Esophagus muscularis mucosa (tissue), 3 donors: ENCODE data around the gene SFRP5.

Source experiments
- EP300 ChIP-seq: sonication (generic); formaldehyde crosslinking; IDR thresholded peaks from one replicate; pipeline ENCODE4 v1.6.1; 2017; ENCODE audit warnings: antibody characterized with exemption
- TF ChIP-seq, protein P1 (sequence below), 3 experiments: fragments of 200-600 bp in 2 of 3; fragments of 450-650 bp in 1 of 3; sonication (generic) in 2 of 3; IDR thresholded peaks; one replicate each; pipeline ENCODE4 v1.5.1; 2017 to 2019; ENCODE audit warnings: antibody characterized with exemption in 3 of 3, mild to moderate bottlenecking in 2 of 3, moderate library complexity in 1 of 3

GRCh38 chr10:97785731-97786130, 13.9 kb upstream of the SFRP5 start:
- TF ChIP-seq EP300, result no peak
- TF ChIP-seq, protein P1, sequence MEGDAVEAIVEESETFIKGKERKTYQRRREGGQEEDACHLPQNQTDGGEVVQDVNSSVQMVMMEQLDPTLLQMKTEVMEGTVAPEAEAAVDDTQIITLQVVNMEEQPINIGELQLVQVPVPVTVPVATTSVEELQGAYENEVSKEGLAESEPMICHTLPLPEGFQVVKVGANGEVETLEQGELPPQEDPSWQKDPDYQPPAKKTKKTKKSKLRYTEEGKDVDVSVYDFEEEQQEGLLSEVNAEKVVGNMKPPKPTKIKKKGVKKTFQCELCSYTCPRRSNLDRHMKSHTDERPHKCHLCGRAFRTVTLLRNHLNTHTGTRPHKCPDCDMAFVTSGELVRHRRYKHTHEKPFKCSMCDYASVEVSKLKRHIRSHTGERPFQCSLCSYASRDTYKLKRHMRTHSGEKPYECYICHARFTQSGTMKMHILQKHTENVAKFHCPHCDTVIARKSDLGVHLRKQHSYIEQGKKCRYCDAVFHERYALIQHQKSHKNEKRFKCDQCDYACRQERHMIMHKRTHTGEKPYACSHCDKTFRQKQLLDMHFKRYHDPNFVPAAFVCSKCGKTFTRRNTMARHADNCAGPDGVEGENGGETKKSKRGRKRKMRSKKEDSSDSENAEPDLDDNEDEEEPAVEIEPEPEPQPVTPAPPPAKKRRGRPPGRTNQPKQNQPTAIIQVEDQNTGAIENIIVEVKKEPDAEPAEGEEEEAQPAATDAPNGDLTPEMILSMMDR (IDR thresholded peaks at IDR 0.05), result no peak
